ENCODE measurements around the gene IL1A.

The IL1A gene

DNA sequence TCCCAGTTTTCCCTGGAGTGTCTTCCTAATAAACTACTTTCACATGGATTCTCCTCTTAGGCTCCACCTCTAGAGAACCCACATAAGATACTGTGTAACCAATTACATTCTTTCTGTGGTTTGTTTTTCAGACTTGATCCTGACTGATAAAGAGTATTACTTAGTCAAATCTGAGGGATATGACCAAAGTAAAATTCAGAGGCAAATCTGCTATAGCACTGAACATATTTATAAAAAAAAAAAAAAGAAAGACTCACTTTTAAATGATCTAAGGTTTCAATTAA, 33.8 kb downstream of the IL1A start:
- H3K27me3 ChIP-seq (ENCODE audit: control insufficient read depth, insufficient read depth, low read length), result no peaks in the 10 kb centered on the region
- H3K4me3 ChIP-seq (ENCODE audit: low read depth, low read length), result no peak overlapping the region
- TF ChIP-seq, protein P1, sequence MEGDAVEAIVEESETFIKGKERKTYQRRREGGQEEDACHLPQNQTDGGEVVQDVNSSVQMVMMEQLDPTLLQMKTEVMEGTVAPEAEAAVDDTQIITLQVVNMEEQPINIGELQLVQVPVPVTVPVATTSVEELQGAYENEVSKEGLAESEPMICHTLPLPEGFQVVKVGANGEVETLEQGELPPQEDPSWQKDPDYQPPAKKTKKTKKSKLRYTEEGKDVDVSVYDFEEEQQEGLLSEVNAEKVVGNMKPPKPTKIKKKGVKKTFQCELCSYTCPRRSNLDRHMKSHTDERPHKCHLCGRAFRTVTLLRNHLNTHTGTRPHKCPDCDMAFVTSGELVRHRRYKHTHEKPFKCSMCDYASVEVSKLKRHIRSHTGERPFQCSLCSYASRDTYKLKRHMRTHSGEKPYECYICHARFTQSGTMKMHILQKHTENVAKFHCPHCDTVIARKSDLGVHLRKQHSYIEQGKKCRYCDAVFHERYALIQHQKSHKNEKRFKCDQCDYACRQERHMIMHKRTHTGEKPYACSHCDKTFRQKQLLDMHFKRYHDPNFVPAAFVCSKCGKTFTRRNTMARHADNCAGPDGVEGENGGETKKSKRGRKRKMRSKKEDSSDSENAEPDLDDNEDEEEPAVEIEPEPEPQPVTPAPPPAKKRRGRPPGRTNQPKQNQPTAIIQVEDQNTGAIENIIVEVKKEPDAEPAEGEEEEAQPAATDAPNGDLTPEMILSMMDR (IDR thresholded peaks at IDR 0.05), result no peak
- no peaks in the 10 kb centered on the region for H3K4me1 ChIP-seq
- no peak overlapping the region for H3K27ac ChIP-seq
- no peak overlapping the region for H3K9ac ChIP-seq
- H3K36me3 ChIP-seq (ENCODE audit: control insufficient read depth, insufficient read depth, low read length), result no peaks in the 10 kb centered on the region
- no peaks in the 10 kb centered on the region for H3K9me3 ChIP-seq (ENCODE audit: control insufficient read depth, low read length)
- H3K79me2 ChIP-seq, result no peaks in the 10 kb centered on the region
- no peak overlapping the region for H2AFZ ChIP-seq
- H3K4me2 ChIP-seq (ENCODE audit: low read length), result no peak overlapping the region

DNA sequence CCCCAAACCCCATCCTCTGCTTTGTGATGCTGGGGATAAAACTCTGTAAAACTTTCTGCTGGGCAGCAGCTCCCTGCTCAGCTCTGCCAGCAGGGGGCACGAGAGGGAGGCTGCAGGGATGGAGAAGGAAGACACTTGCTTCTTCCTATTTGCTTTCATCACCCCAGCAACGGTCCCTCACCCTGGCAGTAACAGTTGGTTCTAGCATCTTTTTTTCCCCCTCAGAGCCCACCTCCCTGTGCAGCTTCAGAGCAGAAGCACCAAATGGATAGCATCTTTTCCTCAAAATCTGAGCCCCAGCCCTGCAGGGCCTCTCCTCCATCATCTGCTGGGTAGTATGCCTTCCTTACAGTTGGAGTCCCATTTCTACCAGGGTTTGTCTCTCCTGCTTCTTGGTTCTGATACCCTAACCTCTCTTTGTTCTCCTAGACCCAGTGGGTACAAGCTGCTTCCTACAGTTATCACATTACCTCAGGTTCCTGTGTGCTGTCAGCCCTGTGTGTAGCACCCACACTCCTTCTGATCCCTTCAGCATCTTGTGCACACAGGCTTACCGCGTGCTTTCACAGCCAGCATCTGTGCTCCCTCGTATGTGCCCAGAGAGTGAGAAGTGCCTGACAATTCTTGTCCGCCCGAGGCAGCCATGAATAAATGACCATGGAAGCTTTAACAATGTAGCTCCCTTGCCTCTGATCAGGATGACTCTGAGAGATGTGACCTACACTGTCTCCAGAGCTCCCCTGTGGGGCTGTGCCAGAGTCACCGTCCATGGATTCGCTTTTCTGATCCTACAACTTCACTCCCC, 34.3 kb downstream of the IL1A start:
- TF ChIP-seq, protein P1 (IDR thresholded peaks at IDR 0.05), result peak; percentile 84
- Histone ChIP-seq H3K4me3 (ENCODE audit: low read depth, low read length) (no peak overlapping the region), H3K9ac (no peak overlapping the region), H3K36me3 (ENCODE audit: control insufficient read depth, insufficient read depth, low read length) (no peaks in the 10 kb centered on the region), H3K27ac (no peak overlapping the region), H3K79me2 (no peaks in the 10 kb centered on the region), H3K27me3 (ENCODE audit: control insufficient read depth, insufficient read depth, low read length) (no peaks in the 10 kb centered on the region), H3K4me2 (ENCODE audit: low read length) (no peak overlapping the region), H3K9me3 (ENCODE audit: control insufficient read depth, low read length) (no peaks in the 10 kb centered on the region), H3K4me1 (no peaks in the 10 kb centered on the region), H2AFZ (no peak overlapping the region)

DNA sequence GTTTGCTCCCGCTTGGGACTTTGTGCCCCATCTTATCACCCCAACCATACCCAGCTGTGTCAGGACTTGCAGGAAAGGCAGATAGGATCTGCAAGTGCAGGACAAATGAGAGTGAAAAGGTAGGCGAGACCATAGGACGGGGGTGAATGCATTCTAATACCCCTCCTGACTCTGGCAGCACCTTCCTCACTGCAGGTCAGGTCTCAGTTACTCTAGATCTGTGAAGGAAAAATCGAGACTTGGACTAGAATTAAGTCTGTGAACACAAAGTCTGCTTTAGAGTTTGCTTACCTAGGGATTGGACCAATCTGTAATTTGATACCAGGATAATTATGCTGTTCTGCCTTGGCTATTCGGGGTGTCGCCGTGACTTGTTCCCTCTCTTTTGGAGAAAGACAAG, 43.8 kb downstream of the IL1A start:
- Histone ChIP-seq H3K36me3 (ENCODE audit: control insufficient read depth, insufficient read depth, low read length) (no peaks in the 10 kb centered on the region), H3K9me3 (ENCODE audit: control insufficient read depth, low read length) (no peaks in the 10 kb centered on the region), H2AFZ (peak overlapping the region; percentile 76), H3K79me2 (no peaks in the 10 kb centered on the region), H3K27ac (peak overlapping the region; percentile 22), H3K9ac (no peak overlapping the region), H3K4me3 (ENCODE audit: low read depth, low read length) (no peak overlapping the region), H3K27me3 (ENCODE audit: control insufficient read depth, insufficient read depth, low read length) (no peaks in the 10 kb centered on the region), H3K4me1 (peaks cover 9% of the 10 kb centered on the region), H3K4me2 (ENCODE audit: low read length) (no peak overlapping the region)
- TF ChIP-seq, protein P1 (IDR thresholded peaks at IDR 0.05), result no peak

DNA sequence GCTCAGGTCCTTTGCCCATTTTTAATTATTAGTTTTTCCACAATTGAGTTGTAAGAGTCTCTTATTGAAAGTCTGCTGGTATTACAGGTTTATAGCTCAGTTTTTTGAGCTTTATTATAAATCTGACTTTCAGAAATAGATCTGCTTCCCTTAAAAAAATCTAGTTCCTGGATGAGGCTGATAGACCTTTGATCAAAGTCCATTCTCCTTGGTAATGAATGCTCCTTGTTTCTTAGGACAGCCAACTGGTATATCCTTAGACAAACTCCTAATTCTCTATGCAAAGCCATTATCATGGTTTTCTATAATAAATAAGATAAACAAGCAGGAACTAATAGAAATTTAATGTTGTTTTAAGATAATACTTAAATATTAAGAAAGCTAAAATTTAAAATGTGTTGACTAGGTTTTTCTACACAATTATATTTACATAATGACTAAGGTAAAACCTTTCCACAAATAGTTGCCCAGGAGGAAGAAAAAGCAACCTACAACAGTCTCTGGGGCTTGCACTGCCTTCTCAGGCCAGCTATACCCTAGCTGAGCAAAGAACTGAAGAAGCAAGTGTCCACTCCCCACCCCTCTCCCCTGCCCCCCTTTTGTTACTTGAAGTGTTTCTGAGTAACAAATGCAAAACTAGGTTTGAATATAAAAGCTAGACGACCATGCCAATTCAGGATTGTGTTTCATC, 46.6 kb downstream of the IL1A start:
- TF ChIP-seq, protein P1 (IDR thresholded peaks at IDR 0.05), result no peak
- Histone ChIP-seq H3K27ac (no peak overlapping the region), H3K9ac (no peak overlapping the region), H3K4me3 (ENCODE audit: low read depth, low read length) (no peak overlapping the region), H3K79me2 (no peaks in the 10 kb centered on the region), H3K9me3 (ENCODE audit: control insufficient read depth, low read length) (no peaks in the 10 kb centered on the region), H2AFZ (no peak overlapping the region), H3K36me3 (ENCODE audit: control insufficient read depth, insufficient read depth, low read length) (no peaks in the 10 kb centered on the region), H3K4me2 (ENCODE audit: low read length) (no peak overlapping the region), H3K27me3 (ENCODE audit: control insufficient read depth, insufficient read depth, low read length) (no peaks in the 10 kb centered on the region), H3K4me1 (peaks cover 9% of the 10 kb centered on the region)

All from parathyroid adenoma (tissue), 2 donors.